HepG2 (cell line): ENCODE measurements around the gene PPP6R2. TPM values are rescaled to one million over a fixed set of nuclear protein-coding genes. Genes with fewer than 3 reads are reported as not detected.
A peak's percentile ranks its signal among the peaks of the same experiment; 100 is the strongest.

ENCODE experiments used
- ATAC-seq: fragments of 200-7000 bp; cut with Tn5 transposase; 3 replicates; pipeline ENCODE4 v1.9.1; 2020; ENCODE audit warnings: mild to moderate bottlenecking, moderate library complexity
- BruUV-seq: library from RNA; stranded (reverse); fragments of 400-500 nt; replicated peaks from 2 replicates; lab custom pipeline; 2021; lab: Mats Ljungman, UMichigan
- CTCF ChIA-PET: fragments of 300-600 bp; formaldehyde crosslinking; extraction: SDS; loops from one replicate; lab custom pipeline; 2021; ENCODE audit warnings: low total read pairs, inconsistent platforms, low intra/inter-chr PET ratio; lab: Yijun Ruan, JAX
- POLR2A ChIA-PET: fragments of 350-600 bp; sonication (Branson Sonifier 250); formaldehyde crosslinking; loops from one replicate; lab custom pipeline; 2020; ENCODE audit warnings: antibody characterized with exemption, inconsistent platforms; lab: Yijun Ruan, JAX
- DNase-seq: peaks from one replicate; pipeline ENCODE4 v3.0.0-alpha.2; 2015; ENCODE audit warnings: low spot score
- FAIRE-seq: peaks from 3 replicates; lab custom pipeline; 2011; peaks lifted over from hg19 to GRCh38; lab: Jason Lieb, UNC
- H2AFZ ChIP-seq: one replicate; pipeline ENCODE4 v1.6.1; 2011; ENCODE audit warnings: low read length, inconsistent platforms
- H3K27ac ChIP-seq: fragments of 300-600 bp; 3 replicates; pipeline ENCODE4 v1.8.0; 2011; ENCODE audit warnings: mixed run types, mild to moderate bottlenecking, mixed read lengths, low read length, inconsistent platforms; ENCODE audit not compliant: insufficient read depth; ENCODE audit errors: extremely low read length
- H3K27me3 ChIP-seq, 2 experiments: fragments of 200-600 bp in 1 of 2; 2 replicates in 1 of 2; 3 replicates in 1 of 2; pipeline versions ENCODE4 v1.6.0 to v1.8.0; 2011; ENCODE audit warnings: low read length in 2 of 2, mild to moderate bottlenecking in 2 of 2, moderate library complexity in 2 of 2, inconsistent platforms in 1 of 2; ENCODE audit not compliant: insufficient read depth in 2 of 2, control insufficient read depth in 1 of 2
- H3K36me3 ChIP-seq, 2 experiments: fragments of 200-600 bp in 1 of 2; replicated peaks in 1 of 2; 2 replicates in 1 of 2; 3 replicates in 1 of 2; pipeline versions ENCODE4 v1.5.1 to v1.8.0; 2011; ENCODE audit warnings: low read length in 2 of 2, inconsistent platforms in 1 of 2; ENCODE audit not compliant: insufficient read depth in 2 of 2, control insufficient read depth in 1 of 2
- H3K4me1 ChIP-seq: 2 replicates; pipeline ENCODE4 v1.5.1; 2012; ENCODE audit warnings: low read length, inconsistent platforms; ENCODE audit not compliant: insufficient read depth
- H3K4me2 ChIP-seq: 2 replicates; pipeline ENCODE4 v1.6.0; 2011; ENCODE audit warnings: low read depth, low read length, inconsistent platforms
- H3K4me3 ChIP-seq, 3 experiments: fragments of 200-600 bp in 1 of 3; sonication (generic), shearing (Covaris generic) in 1 of 3; replicated peaks in 1 of 3; 2 replicates each; pipeline ENCODE4 v1.5.1; 2011 to 2016; ENCODE audit warnings: low read length in 3 of 3, inconsistent platforms in 2 of 3, low read depth in 2 of 3, mild to moderate bottlenecking in 2 of 3, control low read depth in 1 of 3, mixed read lengths in 1 of 3; ENCODE audit not compliant: insufficient read depth in 1 of 3
- H3K79me2 ChIP-seq: one replicate; pipeline ENCODE4 v1.6.1; 2011; ENCODE audit warnings: low read length, inconsistent platforms; ENCODE audit not compliant: insufficient read depth
- H3K9ac ChIP-seq: 2 replicates; pipeline ENCODE4 v1.6.0; 2011; ENCODE audit warnings: mild to moderate bottlenecking, low read depth, low read length, inconsistent platforms; ENCODE audit not compliant: insufficient read depth
- H3K9me3 ChIP-seq: 2 replicates; pipeline ENCODE4 v1.5.1; 2012; ENCODE audit warnings: mild to moderate bottlenecking, low read length
- H4K20me1 ChIP-seq: 2 replicates; pipeline ENCODE4 v1.6.0; 2011; ENCODE audit warnings: inconsistent platforms, mild to moderate bottlenecking, low read length, moderate library complexity; ENCODE audit not compliant: insufficient read depth
- AGO2 ChIP-seq: fragments of 200-400 bp; formaldehyde crosslinking; optimal IDR thresholded peaks from 2 replicates; pipeline ENCODE3; 2017; ENCODE audit warnings: mild to moderate bottlenecking, low read depth, low read length, moderate library complexity
- HIC2 ChIP-seq: sonication (generic); formaldehyde crosslinking; IDR thresholded peaks from 2 replicates; pipeline ENCODE4 v1.9.0; 2022; ENCODE audit warnings: low read depth, missing genetic modification reagents
- MED8 ChIP-seq: sonication (generic); formaldehyde crosslinking; IDR thresholded peaks from 2 replicates; pipeline ENCODE4 v1.8.1; 2023; ENCODE audit warnings: mild to moderate bottlenecking, missing genetic modification reagents; ENCODE audit not compliant: insufficient replicate concordance
- NFYC ChIP-seq: IDR thresholded peaks from 2 replicates; pipeline ENCODE4 v1.6.1; 2016; ENCODE audit warnings: missing genetic modification reagents, missing compliant biosample characterization
- PLSCR1 ChIP-seq: sonication (generic); formaldehyde crosslinking; IDR thresholded peaks from 2 replicates; pipeline ENCODE4 v1.5.0; 2020; ENCODE audit warnings: missing genetic modification reagents, mild to moderate bottlenecking, borderline replicate concordance
- RBM22 ChIP-seq: fragments of 200-400 bp; formaldehyde crosslinking; optimal IDR thresholded peaks from 2 replicates; pipeline ENCODE3; 2017; ENCODE audit warnings: mild to moderate bottlenecking, low read length, moderate library complexity
- ZBTB4 ChIP-seq: sonication (generic); formaldehyde crosslinking; IDR thresholded peaks from 2 replicates; pipeline ENCODE4 v1.4.0; 2020; ENCODE audit warnings: missing genetic modification reagents, mild to moderate bottlenecking, borderline replicate concordance
- ZMYM3 ChIP-seq: sonication (generic); formaldehyde crosslinking; IDR thresholded peaks from 2 replicates; pipeline ENCODE4 v1.5.1; 2020; ENCODE audit warnings: mild to moderate bottlenecking, missing genetic modification reagents
- WGBS: methylation state at CpG from one replicate; pipeline ENCODE4 v1.1.6; 2017; ENCODE audit warnings: low lambda C conversion rate; 5-methylcytosine and 5-hydroxymethylcytosine counted together
- in situ Hi-C: cut with HindIII; loops from 2 replicates; pipeline ENCODE4 v1.10.0; 2017; ENCODE audit warnings: low pct_unique_long_range_greater_than_20kb; ENCODE audit not compliant: extremely low pct_ligation_motif_present
- intact Hi-C: fragments of 100-400 bp; cut with micrococcal nuclease; formaldehyde crosslinking; loops from one replicate; pipeline ENCODE4 v1.10.0; 2022; ENCODE audit not compliant: unreplicated experiment
- polyA plus RNA-seq, 8 experiments: library from polyadenylated mRNA; depleted of rRNA in 3 of 8; stranded (reverse) in 7 of 8; unstranded in 1 of 8; fragments of >200 nt; fragmentation: Illumina TruSeq in 4 of 8; extraction: Trizol in 4 of 8; gene quantifications; 2 replicates each; pipeline versions ENCODE4 v1.2.1 to v1.2.3, GENCODE V29; 2011 to 2016; ENCODE audit warnings: low read depth in 4 of 8, missing spikeins in 1 of 8, mixed read lengths in 1 of 8; ENCODE audit not compliant: insufficient read depth in 1 of 8
- total RNA-seq, 5 experiments: library from RNA; depleted of rRNA; stranded (reverse); fragments of >200 nt; fragmentation: Illumina TruSeq; extraction: Trizol; gene quantifications; 2 replicates each; pipeline ENCODE4 v1.2.3, GENCODE V29; 2016; ENCODE audit warnings: low read depth in 1 of 5
- TF ChIP-seq, protein P1 (sequence below): sonication (generic); formaldehyde crosslinking; IDR thresholded peaks from 2 replicates; pipeline ENCODE4 v1.4.0; 2020; ENCODE audit warnings: missing genetic modification reagents, borderline replicate concordance

Gene PPP6R2
- total and polyA plus RNA-seq, 2 of the 13 experiments (the other 11 are each of a cell fraction or from before 2014, with no cell fraction given): 55.0 to 102 TPM

GRCh38 chr22:50304528-50305392 lies 38.4 kb upstream of the PPP6R2 start (continued):
- peak; percentile 62 for TF ChIP-seq AGO2

GRCh38 chr22:50305393-50305922 lies 37.7 kb upstream of the PPP6R2 start:
- Histone ChIP-seq H3K9ac (peak overlapping the region; percentile 90), H3K36me3 (peaks cover 0 to 2% of the 10 kb centered on the region in 2 experiments; a peak in 1 of 5 replicates), H3K79me2 (peaks cover 61% of the 10 kb centered on the region), H3K27me3 (no peaks in the 10 kb centered on the region), H4K20me1 (peaks cover 4% of the 10 kb centered on the region; the same call in 1 of the 2 replicates), H2AFZ (no peak overlapping the region), H3K27ac (peak overlapping the region; percentile 67), H3K9me3 (no peaks in the 10 kb centered on the region), H3K4me1 (peaks cover 82% of the 10 kb centered on the region), H3K4me3 (peak overlapping the region; percentile 90 to 95 (median 95)), H3K4me2 (peak overlapping the region; percentile 90)
- no peak for DNase-seq
- ChIA-PET POLR2A (interaction anchor here (1.2 to 6.7 kb wide), 7 partner anchors 8 to 44 kb away, joined by 3 to 126 read pairs (median 7); partner anchors contain the start of gene MAPK12), CTCF (interaction anchor here (1.4 kb wide), 1 partner anchor 29 kb away, joined by 4 read pairs; no protein-coding TSS in a partner anchor)
- no TSS peak for BruUV-seq
- WGBS: 49% methylated on average over 7 of the region's 14 CpGs
- in situ Hi-C loops: no loop called here
- intact Hi-C loops: no loop called here
- no peak for ATAC-seq
- FAIRE-seq: no peak
- peak; percentile 41 for TF ChIP-seq MED8 (CRISPR knock-in tag)
- peak; percentile 2; the same call in 1 of the 2 replicates for TF ChIP-seq HIC2 (CRISPR knock-in tag)
- TF ChIP-seq PLSCR1: no peak
- peak; percentile 93 for TF ChIP-seq ZMYM3 (CRISPR knock-in tag)
- TF ChIP-seq ZBTB4: 0 out of 2 replicates have a peak, but pooled peaks have one; percentile 42
- TF ChIP-seq, protein P1, sequence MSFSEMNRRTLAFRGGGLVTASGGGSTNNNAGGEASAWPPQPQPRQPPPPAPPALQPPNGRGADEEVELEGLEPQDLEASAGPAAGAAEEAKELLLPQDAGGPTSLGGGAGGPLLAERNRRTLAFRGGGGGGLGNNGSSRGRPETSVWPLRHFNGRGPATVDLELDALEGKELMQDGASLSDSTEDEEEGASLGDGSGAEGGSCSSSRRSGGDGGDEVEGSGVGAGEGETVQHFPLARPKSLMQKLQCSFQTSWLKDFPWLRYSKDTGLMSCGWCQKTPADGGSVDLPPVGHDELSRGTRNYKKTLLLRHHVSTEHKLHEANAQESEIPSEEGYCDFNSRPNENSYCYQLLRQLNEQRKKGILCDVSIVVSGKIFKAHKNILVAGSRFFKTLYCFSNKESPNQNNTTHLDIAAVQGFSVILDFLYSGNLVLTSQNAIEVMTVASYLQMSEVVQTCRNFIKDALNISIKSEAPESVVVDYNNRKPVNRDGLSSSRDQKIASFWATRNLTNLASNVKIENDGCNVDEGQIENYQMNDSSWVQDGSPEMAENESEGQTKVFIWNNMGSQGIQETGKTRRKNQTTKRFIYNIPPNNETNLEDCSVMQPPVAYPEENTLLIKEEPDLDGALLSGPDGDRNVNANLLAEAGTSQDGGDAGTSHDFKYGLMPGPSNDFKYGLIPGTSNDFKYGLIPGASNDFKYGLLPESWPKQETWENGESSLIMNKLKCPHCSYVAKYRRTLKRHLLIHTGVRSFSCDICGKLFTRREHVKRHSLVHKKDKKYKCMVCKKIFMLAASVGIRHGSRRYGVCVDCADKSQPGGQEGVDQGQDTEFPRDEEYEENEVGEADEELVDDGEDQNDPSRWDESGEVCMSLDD (CRISPR knock-in tag): 0 out of 2 replicates have a peak, but pooled peaks have one; percentile 17
- TF ChIP-seq RBM22: no peak
- TF ChIP-seq NFYC (CRISPR knock-in tag): no peak
